HEK293T (cell line): ENCODE data around the gene BCL2.

Source experiments
- CTCF ChIA-PET: fragments of 350-600 bp; formaldehyde crosslinking; extraction: SDS; loops from one replicate; lab custom pipeline; 2021; ENCODE audit warnings: antibody characterized with exemption, inconsistent platforms; lab: Yijun Ruan, JAX
- POLR2A ChIA-PET: fragments of 350-600 bp; formaldehyde crosslinking; extraction: SDS; loops from one replicate; lab custom pipeline; 2020; ENCODE audit warnings: antibody characterized with exemption, inconsistent platforms; lab: Yijun Ruan, JAX
- DNase-seq: peaks from one replicate; pipeline ENCODE4 v3.0.0; 2012; ENCODE audit warnings: mixed read lengths; ENCODE audit errors: extremely low spot score
- ARNT ChIP-seq: fragments of 450-650 bp; IDR thresholded peaks from 2 replicates; pipeline ENCODE4 v1.6.1; 2017; ENCODE audit warnings: mild to moderate bottlenecking
- BHLHE40 ChIP-seq: fragments of 450-650 bp; IDR thresholded peaks from 2 replicates; pipeline ENCODE4 v1.6.1; 2016; ENCODE audit warnings: mild to moderate bottlenecking, moderate library complexity, borderline replicate concordance
- CTBP1 ChIP-seq: fragments of 450-650 bp; IDR thresholded peaks from 2 replicates; pipeline ENCODE4 v1.6.1; 2016; ENCODE audit warnings: borderline replicate concordance
- ELF4 ChIP-seq: fragments of 450-650 bp; IDR thresholded peaks from 2 replicates; pipeline ENCODE4 v1.6.1; 2017; ENCODE audit warnings: antibody characterized with exemption
- FOXA1 ChIP-seq: fragments of 450-650 bp; IDR thresholded peaks from 2 replicates; pipeline ENCODE4 v1.6.1; 2016; ENCODE audit warnings: mild to moderate bottlenecking
- FOXK2 ChIP-seq: fragments of 450-650 bp; IDR thresholded peaks from 2 replicates; pipeline ENCODE4 v1.6.1; 2016; ENCODE audit warnings: mild to moderate bottlenecking
- FOXM1 ChIP-seq: fragments of 450-650 bp; IDR thresholded peaks from 2 replicates; pipeline ENCODE4 v1.6.1; 2017; ENCODE audit warnings: mild to moderate bottlenecking, borderline replicate concordance
- HDGF ChIP-seq: fragments of 450-650 bp; IDR thresholded peaks from 2 replicates; pipeline ENCODE4 v1.6.1; 2017; ENCODE audit warnings: antibody characterized with exemption, borderline replicate concordance
- L3MBTL2 ChIP-seq: fragments of 450-650 bp; conservative IDR thresholded peaks from 2 replicates; pipeline ENCODE4 v1.6.1; 2016; ENCODE audit warnings: mild to moderate bottlenecking
- LEF1 ChIP-seq: fragments of 450-650 bp; IDR thresholded peaks from 2 replicates; pipeline ENCODE4 v1.6.1; 2017; ENCODE audit warnings: mild to moderate bottlenecking, borderline replicate concordance
- NFRKB ChIP-seq: fragments of 450-650 bp; IDR thresholded peaks from 2 replicates; pipeline ENCODE4 v1.6.1; 2016; ENCODE audit warnings: mild to moderate bottlenecking, moderate library complexity
- PKNOX1 ChIP-seq: fragments of 450-650 bp; IDR thresholded peaks from 2 replicates; pipeline ENCODE4 v1.6.1; 2016
- SP1 ChIP-seq: fragments of 450-650 bp; IDR thresholded peaks from 2 replicates; pipeline ENCODE4 v1.6.1; 2017
- SUZ12 ChIP-seq: fragments of 450-650 bp; IDR thresholded peaks from 2 replicates; pipeline ENCODE4 v1.6.1; 2016; ENCODE audit warnings: mild to moderate bottlenecking
- TARDBP ChIP-seq: fragments of 450-650 bp; IDR thresholded peaks from 2 replicates; pipeline ENCODE4 v1.6.1; 2016
- ZNF384 ChIP-seq: fragments of 450-650 bp; IDR thresholded peaks from 2 replicates; pipeline ENCODE4 v1.6.1; 2016

Gene BCL2

GRCh38 chr18:63311118-63312018 lies 8.2 kb downstream of the BCL2 start:
- ChIA-PET CTCF (no interaction called here), POLR2A (no interaction called here)
- TF ChIP-seq NFRKB (no peak), TARDBP (no peak), SUZ12 (no peak), ELF4 (no peak), SP1 (no peak), FOXM1 (no peak), FOXA1 (no peak), PKNOX1 (no peak), LEF1 (no peak), ZNF384 (no peak), L3MBTL2 (no peak), CTBP1 (no peak), ARNT (no peak), BHLHE40 (no peak), HDGF (no peak), FOXK2 (no peak)
- DNase-seq: no peak

GRCh38 chr18:63309422-63309821 lies 10.1 kb downstream of the BCL2 start:
- DNase-seq: no peak
- CTCF ChIA-PET: no interaction called here
- POLR2A ChIA-PET: no interaction called here
- TF ChIP-seq FOXM1 (no peak), TARDBP (no peak), PKNOX1 (no peak), LEF1 (no peak), ELF4 (no peak), FOXK2 (no peak), ZNF384 (no peak), L3MBTL2 (no peak), ARNT (no peak), BHLHE40 (no peak), NFRKB (no peak), SUZ12 (no peak), FOXA1 (no peak), HDGF (no peak), CTBP1 (no peak), SP1 (no peak)

- CTCF ChIA-PET: interaction anchor here (2.8 kb wide), 1 partner anchor 10 kb away, joined by 11 read pairs; no protein-coding TSS in a partner anchor
- POLR2A ChIA-PET: no interaction called here
- TF ChIP-seq PKNOX1: no peak
These were observed 11.9 kb downstream of the BCL2 start for GRCh38 chr18:63307551-63308200.

GRCh38 chr18:63306819-63307550 lies 12.6 kb downstream of the BCL2 start:
- DNase-seq: no peak
- TF ChIP-seq ELF4 (no peak), FOXA1 (no peak), HDGF (no peak)
- ChIA-PET POLR2A (no interaction called here), CTCF (interaction anchor here (0.6 to 2.8 kb wide), 2 partner anchors 10 to 132 kb away, joined by 3 to 11 read pairs; no protein-coding TSS in a partner anchor)

More at GRCh38 chr18:63307551-63308200, 11.9 kb downstream of the BCL2 start:
- DNase-seq: no peak

- no peak for DNase-seq
- POLR2A ChIA-PET: no interaction called here
- TF ChIP-seq L3MBTL2 (no peak), FOXM1 (no peak), NFRKB (no peak), CTBP1 (no peak), ZNF384 (no peak), FOXK2 (no peak), TARDBP (no peak), HDGF (no peak), LEF1 (no peak), SUZ12 (no peak), BHLHE40 (no peak), ELF4 (no peak), FOXA1 (no peak), SP1 (no peak), ARNT (no peak)
- CTCF ChIA-PET: interaction anchor here (2.8 kb wide), 1 partner anchor 11 kb away, joined by 11 read pairs; no protein-coding TSS in a partner anchor
These were observed 13.3 kb downstream of the BCL2 start for GRCh38 chr18:63306249-63306648.
